ENCODE results near the gene TMEM158. TPM values are rescaled to one million over a fixed set of nuclear protein-coding genes. Genes with fewer than 3 reads are reported as not detected.

The TMEM158 gene
- total and polyA plus RNA-seq, 10 of the 15 experiments (the other 5 are each of a cell fraction or from before 2014, with no cell fraction given): not detected

DNA sequence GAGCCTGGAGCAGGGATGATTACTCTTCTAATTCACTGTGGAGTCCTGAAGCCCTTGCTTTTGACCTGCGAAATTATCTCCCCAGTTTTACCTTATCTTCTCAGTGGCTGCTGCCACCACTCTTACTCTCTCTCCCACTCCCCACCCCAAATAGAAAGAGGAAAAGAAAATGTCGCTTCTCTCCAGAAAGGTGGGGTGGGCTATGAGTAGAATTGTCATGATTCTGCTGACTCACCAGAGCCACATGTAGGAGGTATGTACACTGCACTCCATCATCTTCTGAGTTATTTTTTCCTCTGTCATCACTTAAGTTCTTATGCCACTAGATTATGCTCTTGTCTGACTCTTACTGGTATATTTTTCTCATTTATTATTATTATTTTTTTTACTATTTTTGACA, 43.9 kb upstream of the TMEM158 start:
- Histone ChIP-seq H3K9ac (ENCODE audit: control insufficient read depth, insufficient read depth, low read length) (no peak overlapping the region), H3K27me3 (replicated peaks in 1 of 2; ENCODE audit: control insufficient read depth in 2 of 2, insufficient read depth in 2 of 2, low read length in 1 of 2) (peaks cover 0 to 3% of the 10 kb centered on the region in 2 experiments; a peak in 2 of 4 replicates), H2AFZ (ENCODE audit: control insufficient read depth, low read depth, low read length) (no peak overlapping the region), H4K20me1 (ENCODE audit: control insufficient read depth, insufficient read depth) (no peaks in the 10 kb centered on the region), H3K79me2 (ENCODE audit: control insufficient read depth, insufficient read depth, low read length) (no peaks in the 10 kb centered on the region), H3K4me2 (ENCODE audit: control insufficient read depth, insufficient read depth) (no peak overlapping the region), H3K4me1 (ENCODE audit: control insufficient read depth, insufficient read depth, low read length) (peaks cover 3% of the 10 kb centered on the region; the same call in 1 of the 2 replicates), H3K9me3 (replicated peaks; ENCODE audit: control insufficient read depth, insufficient read depth, low read length) (no peaks in the 10 kb centered on the region), H3K36me3 (ENCODE audit: control insufficient read depth in 2 of 2, insufficient read depth in 2 of 2, low read length in 1 of 2) (no peaks in the 10 kb centered on the region), H3K27ac (ENCODE audit: control insufficient read depth, insufficient read depth) (no peak overlapping the region), H3K4me3 (no peak overlapping the region)
- no TSS peak for BruUV-seq (replicated peaks)
- ChIA-PET SMC1A (ENCODE audit: uncharacterized antibody, unreplicated experiment) (no interaction called here), POLR2A (no interaction called here), CTCF (interaction anchor here (2.5 kb wide), 1 partner anchor 229 kb away, joined by 17 read pairs; no protein-coding TSS in a partner anchor), RAD21 (ENCODE audit: unreplicated experiment) (no interaction called here)
- intact Hi-C loops (cut with micrococcal nuclease; ENCODE audit: unreplicated experiment) (no loop called here), in situ Hi-C loops (cut with MboI) (no loop called here)
- WGBS (ENCODE audit: insufficient coverage, insufficient replicate concordance, low lambda C conversion rate, missing lambda C conversion rate): 25% methylated on average over 2 of the region's 2 CpGs
- no peak for FAIRE-seq
- no peak for ATAC-seq
- no peak for DNase-seq (ENCODE audit: low read depth, low spot score)
- TF ChIP-seq STAT3 (IDR thresholded peaks at IDR 0.05; ENCODE audit: low read depth, low read length) (no peak), RCOR1 (conservative IDR thresholded peaks at IDR 0.05; ENCODE audit: low read depth, low read length) (no peak), ZNF274 (IDR thresholded peaks at IDR 0.05; ENCODE audit: insufficient read depth, insufficient read length) (no peak), KAT2A (conservative IDR thresholded peaks at IDR 0.05; ENCODE audit: control insufficient read depth, low read depth, low read length) (no peak), PKNOX1 (IDR thresholded peaks at IDR 0.05) (no peak), EGR1 (IDR thresholded peaks at IDR 0.05; ENCODE audit: borderline replicate concordance in 1 of 2, low read depth in 2 of 2, low read length in 2 of 2) (no peak), KLF5 (IDR thresholded peaks at IDR 0.05; ENCODE audit: partially characterized antibody) (no peak), POU2F2 (IDR thresholded peaks at IDR 0.05; ENCODE audit: borderline replicate concordance, low read depth, low read length) (no peak), NR2C1 (IDR thresholded peaks at IDR 0.05) (no peak), TBL1XR1 (IDR thresholded peaks at IDR 0.05; ENCODE audit: low read depth, low read length) (no peak), SMAD1 (IDR thresholded peaks at IDR 0.05; ENCODE audit: low read depth, partially characterized antibody) (no peak), WRNIP1 (IDR thresholded peaks at IDR 0.05; ENCODE audit: borderline replicate concordance, low read depth, low read length) (no peak), ELK1 (IDR thresholded peaks at IDR 0.05; ENCODE audit: low read depth, low read length) (no peak), NFYA (IDR thresholded peaks at IDR 0.05; ENCODE audit: borderline replicate concordance, low read depth, low read length) (no peak)
- TF ChIP-seq, protein P1, sequence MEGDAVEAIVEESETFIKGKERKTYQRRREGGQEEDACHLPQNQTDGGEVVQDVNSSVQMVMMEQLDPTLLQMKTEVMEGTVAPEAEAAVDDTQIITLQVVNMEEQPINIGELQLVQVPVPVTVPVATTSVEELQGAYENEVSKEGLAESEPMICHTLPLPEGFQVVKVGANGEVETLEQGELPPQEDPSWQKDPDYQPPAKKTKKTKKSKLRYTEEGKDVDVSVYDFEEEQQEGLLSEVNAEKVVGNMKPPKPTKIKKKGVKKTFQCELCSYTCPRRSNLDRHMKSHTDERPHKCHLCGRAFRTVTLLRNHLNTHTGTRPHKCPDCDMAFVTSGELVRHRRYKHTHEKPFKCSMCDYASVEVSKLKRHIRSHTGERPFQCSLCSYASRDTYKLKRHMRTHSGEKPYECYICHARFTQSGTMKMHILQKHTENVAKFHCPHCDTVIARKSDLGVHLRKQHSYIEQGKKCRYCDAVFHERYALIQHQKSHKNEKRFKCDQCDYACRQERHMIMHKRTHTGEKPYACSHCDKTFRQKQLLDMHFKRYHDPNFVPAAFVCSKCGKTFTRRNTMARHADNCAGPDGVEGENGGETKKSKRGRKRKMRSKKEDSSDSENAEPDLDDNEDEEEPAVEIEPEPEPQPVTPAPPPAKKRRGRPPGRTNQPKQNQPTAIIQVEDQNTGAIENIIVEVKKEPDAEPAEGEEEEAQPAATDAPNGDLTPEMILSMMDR (IDR thresholded peaks at IDR 0.05 in 2 of 3, conservative IDR thresholded peaks at IDR 0.05 in 1 of 3; ENCODE audit: control insufficient read depth in 2 of 3, extremely low read depth in 1 of 3, insufficient read depth in 1 of 3, low read depth in 3 of 3, low read length in 3 of 3): no peak
- TF ChIP-seq, protein P2, sequence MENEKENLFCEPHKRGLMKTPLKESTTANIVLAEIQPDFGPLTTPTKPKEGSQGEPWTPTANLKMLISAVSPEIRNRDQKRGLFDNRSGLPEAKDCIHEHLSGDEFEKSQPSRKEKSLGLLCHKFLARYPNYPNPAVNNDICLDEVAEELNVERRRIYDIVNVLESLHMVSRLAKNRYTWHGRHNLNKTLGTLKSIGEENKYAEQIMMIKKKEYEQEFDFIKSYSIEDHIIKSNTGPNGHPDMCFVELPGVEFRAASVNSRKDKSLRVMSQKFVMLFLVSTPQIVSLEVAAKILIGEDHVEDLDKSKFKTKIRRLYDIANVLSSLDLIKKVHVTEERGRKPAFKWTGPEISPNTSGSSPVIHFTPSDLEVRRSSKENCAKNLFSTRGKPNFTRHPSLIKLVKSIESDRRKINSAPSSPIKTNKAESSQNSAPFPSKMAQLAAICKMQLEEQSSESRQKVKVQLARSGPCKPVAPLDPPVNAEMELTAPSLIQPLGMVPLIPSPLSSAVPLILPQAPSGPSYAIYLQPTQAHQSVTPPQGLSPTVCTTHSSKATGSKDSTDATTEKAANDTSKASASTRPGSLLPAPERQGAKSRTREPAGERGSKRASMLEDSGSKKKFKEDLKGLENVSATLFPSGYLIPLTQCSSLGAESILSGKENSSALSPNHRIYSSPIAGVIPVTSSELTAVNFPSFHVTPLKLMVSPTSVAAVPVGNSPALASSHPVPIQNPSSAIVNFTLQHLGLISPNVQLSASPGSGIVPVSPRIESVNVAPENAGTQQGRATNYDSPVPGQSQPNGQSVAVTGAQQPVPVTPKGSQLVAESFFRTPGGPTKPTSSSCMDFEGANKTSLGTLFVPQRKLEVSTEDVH (IDR thresholded peaks at IDR 0.05; ENCODE audit: low read depth, partially characterized antibody): no peak
- TF ChIP-seq, protein P3, sequence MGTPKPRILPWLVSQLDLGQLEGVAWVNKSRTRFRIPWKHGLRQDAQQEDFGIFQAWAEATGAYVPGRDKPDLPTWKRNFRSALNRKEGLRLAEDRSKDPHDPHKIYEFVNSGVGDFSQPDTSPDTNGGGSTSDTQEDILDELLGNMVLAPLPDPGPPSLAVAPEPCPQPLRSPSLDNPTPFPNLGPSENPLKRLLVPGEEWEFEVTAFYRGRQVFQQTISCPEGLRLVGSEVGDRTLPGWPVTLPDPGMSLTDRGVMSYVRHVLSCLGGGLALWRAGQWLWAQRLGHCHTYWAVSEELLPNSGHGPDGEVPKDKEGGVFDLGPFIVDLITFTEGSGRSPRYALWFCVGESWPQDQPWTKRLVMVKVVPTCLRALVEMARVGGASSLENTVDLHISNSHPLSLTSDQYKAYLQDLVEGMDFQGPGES (IDR thresholded peaks at IDR 0.05): no peak

Measured in GM12878 (cell line).